Stimulated activated naive CD8-positive, alpha-beta T cell treated with anti-CD3 and anti-CD28 coated beads, Interleukin-15, Interleukin-2, amounts not matched to agents 100 ng/mL and 50 ng/mL, for 24 hours (primary cell): Measurements from ENCODE around the gene CYTH3.

Experiments used
- H3K27ac Mint-ChIP-seq: one replicate; pipeline ENCODE4 v1.8.0; 2021; ENCODE audit warnings: mild to moderate bottlenecking, mixed read lengths
- H3K27me3 Mint-ChIP-seq: one replicate; pipeline ENCODE4 v1.8.0; 2021; ENCODE audit warnings: mixed read lengths
- H3K36me3 Mint-ChIP-seq: one replicate; pipeline ENCODE4 v1.8.0; 2021; ENCODE audit warnings: low read depth, mixed read lengths
- H3K4me1 Mint-ChIP-seq: one replicate; pipeline ENCODE4 v1.8.0; 2021; ENCODE audit warnings: low read depth, mixed read lengths
- H3K4me3 Mint-ChIP-seq: one replicate; pipeline ENCODE4 v1.8.0; 2021; ENCODE audit warnings: mild to moderate bottlenecking, mixed read lengths
- H3K9me3 Mint-ChIP-seq: one replicate; pipeline ENCODE4 v1.8.0; 2021; ENCODE audit warnings: mixed read lengths

Gene CYTH3

DNA sequence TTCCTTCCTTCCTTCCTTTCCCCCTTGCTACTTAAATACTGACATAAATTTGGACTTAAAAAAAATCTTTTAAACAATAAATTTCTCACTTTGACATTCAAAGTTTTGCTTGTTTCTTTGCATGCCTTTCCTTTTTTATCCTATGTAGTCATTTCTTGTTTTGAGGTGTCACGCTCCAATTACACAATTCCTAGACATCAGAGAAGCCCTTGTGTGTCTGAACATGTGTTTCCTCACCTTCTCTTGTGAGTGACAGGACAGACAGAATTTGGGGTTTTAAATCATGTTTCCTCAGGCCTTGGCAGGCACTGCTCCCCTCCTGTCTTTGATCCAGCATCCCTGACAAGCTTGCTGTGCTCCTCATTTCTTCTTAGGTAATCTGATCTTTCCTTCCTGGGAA lies 91.3 kb downstream of the CYTH3 start:
- Mint-ChIP-seq H3K4me3 (no peak overlapping the region), H3K4me1 (no peaks in the 10 kb centered on the region), H3K36me3 (no peaks in the 10 kb centered on the region), H3K27me3 (no peaks in the 10 kb centered on the region), H3K27ac (no peak overlapping the region), H3K9me3 (no peaks in the 10 kb centered on the region)

DNA sequence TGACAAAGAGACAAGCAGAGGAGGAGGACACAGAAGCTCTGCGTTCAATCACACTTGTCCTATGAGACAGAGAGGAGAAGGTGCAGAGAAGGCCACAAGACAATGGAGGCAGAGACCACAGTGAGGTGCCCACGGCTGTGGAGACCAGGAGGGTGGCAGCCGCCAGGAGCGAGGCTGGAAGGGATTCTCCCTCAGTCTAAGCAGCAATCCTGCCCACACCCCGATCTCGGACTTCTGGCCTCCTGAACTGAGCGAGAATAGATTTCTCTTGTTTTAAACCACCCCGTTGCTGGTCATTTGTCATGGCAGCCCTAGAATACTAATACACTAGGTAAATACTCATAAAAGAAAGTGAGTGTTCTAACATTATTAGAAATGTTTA lies 92.1 kb downstream of the CYTH3 start:
- Mint-ChIP-seq H3K9me3 (no peaks in the 10 kb centered on the region), H3K27me3 (no peaks in the 10 kb centered on the region), H3K36me3 (no peaks in the 10 kb centered on the region)

DNA sequence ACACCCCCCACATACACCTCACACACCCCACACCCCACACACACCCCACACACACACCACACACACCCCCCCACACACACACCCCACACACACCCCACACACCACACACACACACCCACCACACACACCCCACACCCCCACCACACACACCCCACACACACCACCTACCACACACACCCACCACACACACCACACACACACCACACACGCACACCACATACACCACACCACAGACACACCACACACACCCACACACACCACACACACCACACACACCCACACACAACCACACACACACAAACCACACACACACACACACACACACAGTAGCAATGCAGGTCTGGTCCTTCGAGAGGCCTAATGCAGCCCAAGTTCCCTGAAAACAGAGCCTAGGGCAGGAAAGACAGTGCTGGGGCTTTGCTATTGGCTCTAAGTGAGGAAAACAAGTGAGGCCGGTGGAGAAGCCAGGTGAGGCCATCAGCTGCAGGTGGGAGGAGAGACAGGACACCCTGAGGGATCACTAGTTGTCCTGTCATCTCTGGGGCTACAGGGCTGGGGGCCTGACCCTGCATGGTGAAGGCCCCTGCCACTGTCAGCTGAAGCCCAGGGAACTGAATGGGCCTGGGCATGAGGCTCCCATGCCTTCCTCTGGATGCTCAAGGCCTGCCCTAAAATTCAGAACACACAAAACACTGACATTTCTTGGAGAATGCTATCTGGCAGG lies 92.6 kb downstream of the CYTH3 start:
- Mint-ChIP-seq H3K36me3 (no peaks in the 10 kb centered on the region), H3K9me3 (no peaks in the 10 kb centered on the region), H3K4me3 (no peak overlapping the region), H3K4me1 (no peaks in the 10 kb centered on the region), H3K27me3 (no peaks in the 10 kb centered on the region), H3K27ac (no peak overlapping the region)

More for the DNA sequence above, 92.1 kb downstream of the CYTH3 start:
- H3K27ac Mint-ChIP-seq, result no peak overlapping the region
- H3K4me1 Mint-ChIP-seq, result no peaks in the 10 kb centered on the region
- no peak overlapping the region for H3K4me3 Mint-ChIP-seq

DNA sequence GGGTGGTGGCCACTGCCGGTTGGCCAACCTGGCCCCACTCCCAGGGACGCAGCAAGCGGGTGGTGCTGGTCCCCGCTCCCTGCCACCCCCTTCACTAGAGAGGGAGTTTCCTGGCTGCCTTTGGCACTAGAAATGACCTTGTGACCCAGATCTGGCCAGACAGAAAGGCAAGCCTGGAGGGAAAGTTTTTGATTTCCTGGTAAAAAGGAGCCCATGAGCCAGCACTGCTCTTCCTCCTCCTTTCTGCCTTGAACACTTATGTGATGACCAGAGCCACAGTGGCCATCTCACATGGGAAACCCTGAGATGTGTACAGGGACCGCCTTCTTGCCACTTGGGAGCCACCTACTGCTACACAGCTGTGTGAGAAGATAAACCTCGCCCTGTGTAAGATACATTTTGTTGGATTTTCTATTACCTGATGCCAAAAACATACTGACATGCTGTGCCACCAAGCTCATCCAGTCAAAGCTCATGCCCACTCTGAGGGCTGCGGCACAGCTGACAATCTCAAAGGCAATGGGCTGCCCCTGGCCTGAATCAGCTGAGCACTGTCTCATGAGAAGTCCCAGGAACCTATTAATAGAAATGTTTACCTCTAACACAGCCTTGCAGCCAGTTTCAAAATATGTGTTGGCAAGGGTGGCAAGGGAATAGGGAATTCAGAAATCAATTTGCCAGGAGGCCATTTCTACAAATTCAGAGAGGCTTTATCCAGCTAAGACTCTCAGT lies 94.0 kb downstream of the CYTH3 start:
- Mint-ChIP-seq H3K9me3 (no peaks in the 10 kb centered on the region), H3K4me1 (no peaks in the 10 kb centered on the region), H3K4me3 (no peak overlapping the region), H3K27me3 (no peaks in the 10 kb centered on the region), H3K36me3 (no peaks in the 10 kb centered on the region), H3K27ac (no peak overlapping the region)

DNA sequence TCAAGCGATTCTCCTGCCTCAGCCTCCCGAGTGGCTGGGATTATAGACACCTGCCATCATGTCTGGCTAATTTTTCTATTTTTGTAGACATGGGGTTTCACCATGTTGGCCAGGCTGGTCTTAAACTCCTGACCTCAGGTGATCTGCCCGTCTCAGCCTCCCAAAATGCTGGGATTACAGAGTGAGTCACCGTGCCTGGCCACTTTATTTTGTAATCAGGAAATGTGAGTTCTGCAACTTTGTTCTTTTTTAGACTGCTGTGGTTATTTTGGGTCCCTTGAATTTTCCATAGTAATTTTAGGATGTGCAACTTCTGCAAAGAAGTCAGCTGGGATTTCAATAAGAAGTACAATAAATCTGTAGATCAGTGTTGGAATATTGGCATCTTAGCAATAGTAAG lies 96.8 kb downstream of the CYTH3 start:
- Mint-ChIP-seq H3K27ac (no peak overlapping the region), H3K36me3 (no peaks in the 10 kb centered on the region), H3K27me3 (no peaks in the 10 kb centered on the region), H3K4me3 (no peak overlapping the region), H3K9me3 (no peaks in the 10 kb centered on the region), H3K4me1 (no peaks in the 10 kb centered on the region)

DNA sequence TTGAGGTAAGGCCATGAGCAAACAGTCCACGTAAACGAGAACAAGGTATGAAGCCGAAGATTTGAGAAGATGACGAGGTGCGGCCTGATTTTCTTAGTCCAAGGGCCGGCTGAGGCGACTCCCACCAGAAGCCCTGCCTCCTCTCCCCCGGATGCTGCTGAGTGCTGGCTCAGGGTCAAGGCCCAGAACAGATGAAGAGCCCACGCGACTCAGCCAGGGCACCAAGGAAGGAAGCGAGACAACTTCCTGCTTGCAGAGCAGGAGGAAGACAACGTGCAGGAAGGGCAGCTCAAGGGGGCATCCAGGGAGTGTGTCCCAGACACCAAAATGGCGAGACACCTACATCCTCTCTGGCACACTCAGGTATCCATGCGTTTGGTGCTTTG lies 99.5 kb downstream of the CYTH3 start:
- Mint-ChIP-seq H3K27ac (no peak overlapping the region), H3K4me1 (no peaks in the 10 kb centered on the region), H3K4me3 (no peak overlapping the region), H3K9me3 (no peaks in the 10 kb centered on the region), H3K36me3 (no peaks in the 10 kb centered on the region), H3K27me3 (no peaks in the 10 kb centered on the region)

DNA sequence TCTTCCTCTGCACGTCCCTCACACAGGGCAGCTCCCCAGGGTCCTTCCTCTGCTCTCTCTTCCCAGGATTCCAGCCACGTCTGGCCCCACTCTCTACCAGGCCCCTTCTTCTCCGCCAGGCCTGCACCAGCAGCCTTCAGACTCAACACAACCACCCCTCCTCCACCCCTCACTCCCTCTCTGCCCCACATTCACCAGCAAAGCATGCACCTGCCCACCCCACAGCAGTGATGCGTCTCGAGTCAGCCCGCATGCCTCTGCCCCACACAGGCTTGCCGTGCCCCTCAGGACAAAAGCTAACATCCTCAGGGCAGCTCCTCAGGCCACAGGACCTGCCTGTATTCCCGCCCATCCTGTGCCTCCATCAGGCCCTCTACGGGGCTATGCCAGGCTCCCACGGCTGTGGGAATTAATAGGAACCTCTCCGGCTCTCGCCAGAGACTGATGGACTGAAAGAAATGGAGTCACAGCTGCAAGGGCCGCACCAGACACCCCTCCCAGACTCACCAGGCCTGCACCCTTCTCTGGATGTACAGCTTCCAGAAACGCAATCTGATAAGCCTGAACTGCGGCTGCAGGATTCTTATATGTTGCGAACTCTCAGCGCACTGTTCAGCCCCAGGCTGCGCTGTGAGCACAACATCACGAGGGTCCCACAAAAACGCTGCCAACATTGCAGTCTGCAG lies 100.1 kb downstream of the CYTH3 start:
- H3K4me3 Mint-ChIP-seq, result no peak overlapping the region
- H3K36me3 Mint-ChIP-seq, result no peaks in the 10 kb centered on the region
- H3K27me3 Mint-ChIP-seq, result no peaks in the 10 kb centered on the region
- H3K4me1 Mint-ChIP-seq, result no peaks in the 10 kb centered on the region
- H3K27ac Mint-ChIP-seq, result no peak overlapping the region
- H3K9me3 Mint-ChIP-seq, result no peaks in the 10 kb centered on the region

DNA sequence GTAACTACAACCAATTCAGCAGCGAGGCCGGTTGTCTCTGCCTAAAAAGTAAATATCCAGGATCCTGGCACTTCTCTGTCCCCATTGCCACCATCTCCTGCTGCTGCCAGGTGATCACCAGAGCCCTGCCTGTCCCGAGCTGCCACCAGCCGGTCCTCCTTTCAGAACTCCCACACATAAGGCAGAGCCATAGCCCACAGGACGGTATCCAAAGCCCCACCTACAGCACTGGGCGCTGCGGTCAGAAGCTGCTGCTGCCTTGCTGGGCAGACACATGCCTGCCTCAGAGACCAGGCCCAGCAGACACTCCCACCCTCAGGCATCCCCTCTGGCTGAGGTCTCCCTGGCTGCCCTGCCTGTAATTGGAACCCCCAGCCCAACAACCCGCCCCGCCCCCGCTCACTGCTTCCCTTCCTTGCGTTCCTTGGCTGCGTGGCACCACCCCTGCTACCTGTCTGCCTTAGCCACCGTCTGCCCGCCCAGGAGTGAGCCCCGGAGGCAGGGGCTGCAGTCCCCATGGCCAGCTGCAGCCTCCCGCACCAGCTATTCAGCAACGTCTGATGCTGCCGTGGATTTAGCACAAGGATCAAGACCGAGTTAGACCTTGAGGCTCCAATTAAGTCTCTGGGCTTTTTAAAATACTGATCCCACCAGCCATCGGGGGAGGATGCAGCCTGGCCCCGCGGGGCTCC lies 100.7 kb downstream of the CYTH3 start:
- Mint-ChIP-seq H3K4me1 (no peaks in the 10 kb centered on the region), H3K36me3 (no peaks in the 10 kb centered on the region), H3K27ac (no peak overlapping the region), H3K4me3 (no peak overlapping the region), H3K9me3 (no peaks in the 10 kb centered on the region), H3K27me3 (no peaks in the 10 kb centered on the region)

DNA sequence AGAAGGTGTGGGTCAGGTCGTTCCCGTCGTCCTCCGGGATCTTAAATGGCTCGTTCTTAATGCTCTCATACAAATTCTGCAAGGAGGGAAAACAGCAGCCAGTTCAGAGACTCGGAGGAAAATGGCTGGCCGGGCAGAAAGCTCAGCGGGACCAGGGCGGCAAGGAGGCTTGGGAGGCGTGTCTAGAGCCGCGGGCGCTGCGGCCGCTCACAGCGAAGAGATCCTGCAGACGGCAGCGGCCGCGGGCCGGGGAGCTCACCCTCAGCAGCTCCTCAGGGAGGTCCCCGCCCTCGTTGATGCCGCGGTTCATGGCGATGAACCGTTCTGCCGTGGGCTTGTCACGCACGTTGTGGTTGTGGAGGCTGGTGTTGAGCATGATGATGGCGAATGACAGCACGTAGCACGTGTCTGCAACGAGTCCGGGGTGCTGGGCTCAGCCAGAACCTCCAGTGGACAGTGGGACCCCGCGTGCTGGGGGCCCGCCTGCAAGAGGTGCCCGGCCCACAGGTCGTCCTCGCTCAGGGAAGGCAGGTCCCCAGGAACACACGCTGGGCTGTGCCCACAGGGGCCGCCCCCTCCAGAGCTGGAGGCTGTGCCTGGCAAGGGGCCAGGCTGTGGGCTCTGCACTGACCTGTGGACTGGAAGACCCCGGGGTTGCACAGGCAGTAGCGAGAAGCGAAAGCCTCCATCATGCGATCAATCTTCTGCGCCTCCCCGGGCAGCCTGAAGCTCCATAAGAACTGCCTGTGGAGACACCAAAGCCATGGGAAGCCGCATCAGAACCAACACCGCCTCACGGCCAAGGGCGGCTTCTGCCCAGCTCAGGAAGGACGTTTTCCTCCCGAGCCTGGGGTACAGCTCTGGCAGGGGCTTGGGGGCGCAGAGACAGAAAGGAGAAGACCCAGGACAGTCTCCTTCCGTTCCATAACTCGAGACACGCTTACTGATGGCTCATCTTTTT lies 101.6 kb downstream of the CYTH3 start:
- Mint-ChIP-seq H3K4me3 (no peak overlapping the region), H3K36me3 (no peaks in the 10 kb centered on the region), H3K27ac (no peak overlapping the region), H3K9me3 (no peaks in the 10 kb centered on the region), H3K4me1 (no peaks in the 10 kb centered on the region), H3K27me3 (no peaks in the 10 kb centered on the region)

DNA sequence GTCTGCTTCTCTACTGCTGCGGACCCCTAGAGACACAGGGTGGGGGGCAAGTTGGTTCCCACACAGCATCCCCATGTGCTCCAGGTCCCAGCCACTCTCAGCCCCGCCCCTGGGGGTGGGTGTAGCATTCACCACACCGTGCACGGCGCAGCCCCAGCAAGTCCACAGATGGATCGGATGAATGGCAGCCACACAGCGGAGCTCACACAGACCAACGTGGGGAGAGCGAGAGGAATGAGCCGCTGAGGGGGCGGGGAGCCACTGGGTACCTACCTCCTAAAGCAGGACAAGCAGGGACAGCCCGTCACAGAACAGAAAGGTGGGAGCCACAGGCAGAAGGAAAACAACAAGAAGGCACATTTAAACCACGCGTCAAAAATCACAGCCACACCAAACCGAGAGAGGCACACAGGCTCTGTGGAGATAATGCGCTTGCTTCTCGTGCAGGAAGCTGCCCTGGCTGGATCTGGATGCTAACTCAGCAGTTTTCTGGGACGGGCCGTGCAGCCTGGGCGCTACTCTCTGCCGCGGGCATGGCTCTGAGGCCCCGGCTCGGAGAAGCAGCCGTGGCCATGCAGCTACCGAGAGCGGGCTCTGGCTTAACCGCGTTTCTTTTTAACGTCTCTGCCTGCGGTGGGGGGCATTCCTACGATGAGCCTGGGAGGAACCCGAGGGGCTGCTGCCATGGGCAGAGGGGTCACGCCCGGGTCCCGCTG lies 102.5 kb downstream of the CYTH3 start:
- Mint-ChIP-seq H3K4me1 (no peaks in the 10 kb centered on the region), H3K36me3 (no peaks in the 10 kb centered on the region), H3K27ac (no peak overlapping the region), H3K27me3 (no peaks in the 10 kb centered on the region), H3K4me3 (no peak overlapping the region), H3K9me3 (no peaks in the 10 kb centered on the region)

DNA sequence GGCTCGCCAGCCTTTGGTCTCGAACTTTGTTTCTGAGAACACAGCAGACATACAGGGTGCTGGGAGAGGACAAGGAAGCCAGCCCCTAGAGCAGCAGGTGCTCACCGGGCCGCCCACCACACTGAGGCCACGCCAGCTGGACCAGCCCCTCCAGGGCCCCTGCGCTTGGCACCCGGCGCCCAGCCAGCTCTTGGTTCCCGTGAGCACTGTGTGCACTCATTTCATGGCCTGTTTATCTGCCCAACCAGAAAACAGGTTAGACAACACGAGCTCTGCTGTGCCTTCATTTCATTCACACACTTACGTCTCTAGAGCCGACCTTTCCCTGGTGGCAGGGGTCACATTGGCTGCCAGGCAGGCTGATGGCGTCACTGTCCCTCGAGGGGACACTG lies 104.0 kb downstream of the CYTH3 start:
- no peaks in the 10 kb centered on the region for H3K4me1 Mint-ChIP-seq
- no peaks in the 10 kb centered on the region for H3K9me3 Mint-ChIP-seq
- H3K36me3 Mint-ChIP-seq, result no peaks in the 10 kb centered on the region
- no peak overlapping the region for H3K4me3 Mint-ChIP-seq
- no peaks in the 10 kb centered on the region for H3K27me3 Mint-ChIP-seq
- H3K27ac Mint-ChIP-seq, result no peak overlapping the region

DNA sequence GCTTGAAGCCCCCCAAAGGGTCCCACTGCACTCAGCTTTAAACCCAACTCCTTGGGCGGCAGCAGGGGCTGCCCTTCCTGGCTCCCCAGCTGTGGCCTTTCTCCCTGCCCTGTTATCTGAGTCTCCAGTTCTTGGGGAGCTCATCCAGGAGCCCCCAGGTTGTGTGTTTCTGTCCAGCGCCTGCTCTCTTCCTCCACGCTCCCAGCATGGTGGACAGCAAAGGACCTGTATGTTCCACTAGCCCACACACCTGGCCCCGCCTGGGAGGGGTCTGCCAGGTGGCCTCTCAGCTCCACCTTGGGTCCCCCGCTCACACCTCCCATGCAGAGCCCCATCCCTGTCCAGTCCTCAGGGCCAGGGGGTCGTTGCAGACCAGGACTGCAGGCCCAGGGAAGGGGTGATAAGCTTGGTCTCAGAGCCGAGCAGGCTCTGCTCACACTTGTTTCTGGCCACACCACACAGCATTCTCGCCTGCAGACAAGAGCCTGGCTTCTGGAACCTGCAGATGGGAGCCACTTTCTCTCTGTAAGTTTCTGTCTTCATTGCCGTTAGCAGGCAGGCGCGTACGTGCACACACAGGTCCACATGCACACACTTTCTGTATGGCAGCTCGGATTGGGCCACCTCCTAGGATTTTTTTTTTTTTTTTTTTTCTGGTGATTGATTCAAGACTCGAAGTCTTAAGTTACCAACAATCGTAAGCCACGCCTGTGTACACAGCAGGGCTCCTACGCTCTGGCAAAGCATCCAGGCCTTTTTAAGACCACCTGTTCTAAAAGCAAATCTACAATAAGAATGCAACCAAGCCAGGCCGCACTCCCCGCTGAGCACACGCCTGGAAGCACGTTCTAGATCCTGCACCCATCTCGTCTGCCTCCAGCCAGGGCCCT lies 104.6 kb downstream of the CYTH3 start:
- Mint-ChIP-seq H3K36me3 (no peaks in the 10 kb centered on the region), H3K27me3 (no peaks in the 10 kb centered on the region), H3K9me3 (no peaks in the 10 kb centered on the region), H3K27ac (no peak overlapping the region), H3K4me3 (no peak overlapping the region), H3K4me1 (no peaks in the 10 kb centered on the region)

DNA sequence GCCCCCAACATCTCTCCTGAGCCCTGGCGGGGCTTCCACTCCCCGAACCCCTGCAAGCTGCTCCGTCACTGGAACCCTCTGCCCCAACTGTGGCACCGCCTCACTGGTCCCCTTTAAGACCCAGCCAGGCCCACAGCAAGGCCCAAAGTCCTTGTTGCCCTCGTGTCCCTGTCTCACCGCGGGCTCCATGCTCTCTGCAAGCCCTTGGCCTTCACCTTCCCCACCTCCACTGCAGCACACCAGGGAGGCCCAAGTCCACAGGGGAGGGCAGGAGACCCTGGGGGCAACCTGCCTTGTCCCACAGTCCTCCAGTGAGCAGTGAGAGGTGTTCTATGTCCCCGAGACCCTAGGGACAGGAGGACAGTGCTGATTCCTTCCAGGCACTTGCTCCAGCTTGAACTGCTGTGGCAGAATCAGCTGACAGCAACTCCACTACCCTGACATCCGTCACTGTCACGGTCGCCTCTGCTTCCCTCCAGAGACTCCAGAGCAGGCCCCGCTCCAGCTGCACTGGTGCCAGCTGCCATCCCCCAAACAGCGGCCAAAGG lies 105.3 kb downstream of the CYTH3 start:
- Mint-ChIP-seq H3K9me3 (no peaks in the 10 kb centered on the region), H3K4me1 (no peaks in the 10 kb centered on the region), H3K4me3 (no peak overlapping the region), H3K27me3 (no peaks in the 10 kb centered on the region), H3K27ac (no peak overlapping the region), H3K36me3 (no peaks in the 10 kb centered on the region)
